ENCODE results near the gene PTDSS2. TPM values are rescaled to one million over a fixed set of nuclear protein-coding genes. Genes with fewer than 3 reads are reported as not detected.
"Not testable (repeated sequence)": the region's sequence is repeated elsewhere in the genome, so short reads cannot be mapped to it uniquely, and the experiment has no call there.

PTDSS2 gene
- total and polyA plus RNA-seq, 7 donors, result 4.8 to 76.2 (median 30.1) TPM

- 85 to 91% methylated on average over 7 of the region's 7 CpGs for WGBS, 2 donors
These were observed 41.0 kb upstream of the PTDSS2 start for GRCh38 chr11:409008-409599.

GRCh38 chr11:409600-410483 is 40.2 kb upstream of the PTDSS2 start:
- Histone ChIP-seq H3K4me3 (no peak overlapping the region), H3K27ac (no peak overlapping the region), H3K36me3 (no peaks in the 10 kb centered on the region), H3K4me1 (peaks cover 0 to 20% (median 19%) of the 10 kb centered on the region in 4 donors), H3K27me3 (peaks cover 4 to 9% (median 7%) of the 10 kb centered on the region in 3 donors), H3K9me3 (no peaks in the 10 kb centered on the region)
- DNase-seq, result peak; percentile 61
- intact Hi-C loops (cut with DNase I), result loop anchor here (5.0 kb wide), 1 partner anchor 203 kb away; the partner anchor contains the start of genes BET1L and RIC8A
- TF ChIP-seq POLR2AphosphoS5 (IDR thresholded peaks at IDR 0.05) (no peak), EP300 (IDR thresholded peaks at IDR 0.05) (no peak), CTCF (IDR thresholded peaks at IDR 0.05) (no peak), POLR2A (IDR thresholded peaks at IDR 0.05) (no peak)
- WGBS, 2 donors, result 74 to 80% methylated on average over 18 of the region's 18 CpGs

More at GRCh38 chr11:409008-409599, 41.0 kb upstream of the PTDSS2 start:
- intact Hi-C loops (cut with DNase I), result loop anchor here (5.0 kb wide), 1 partner anchor 202 kb away; the partner anchor contains the start of genes BET1L and RIC8A
- TF ChIP-seq EP300 (IDR thresholded peaks at IDR 0.05) (no peak), POLR2A (IDR thresholded peaks at IDR 0.05) (no peak), CTCF (IDR thresholded peaks at IDR 0.05) (no peak), POLR2AphosphoS5 (IDR thresholded peaks at IDR 0.05) (no peak)
- peak; percentile 57 for DNase-seq
- Histone ChIP-seq H3K4me1 (peaks cover 0 to 20% (median 19%) of the 10 kb centered on the region in 4 donors), H3K9me3 (no peaks in the 10 kb centered on the region), H3K27me3 (peaks cover 0 to 4% (median 2%) of the 10 kb centered on the region in 3 donors), H3K27ac (no peak overlapping the region), H3K4me3 (no peak overlapping the region), H3K36me3 (no peaks in the 10 kb centered on the region)

- intact Hi-C loops (cut with DNase I); H3K4me3 ChIP-seq; H3K27ac ChIP-seq; H3K9me3 ChIP-seq; H3K36me3 ChIP-seq; DNase-seq: not testable (repeated sequence)
- Histone ChIP-seq H3K27me3 (peaks cover 4 to 18% (median 15%) of the 10 kb centered on the region in 3 donors), H3K4me1 (peaks cover 0 to 16% (median 14%) of the 10 kb centered on the region in 4 donors)
- 89 to 94% methylated on average over 13 of the region's 13 CpGs for WGBS, 2 donors
These were observed 39.4 kb upstream of the PTDSS2 start for GRCh38 chr11:410711-411110.

GRCh38 chr11:411520-411919 is 38.6 kb upstream of the PTDSS2 start:
- H3K4me3 ChIP-seq; H3K36me3 ChIP-seq; DNase-seq; H3K9me3 ChIP-seq; intact Hi-C loops (cut with DNase I); H3K27ac ChIP-seq: not testable (repeated sequence)
- WGBS, 2 donors, result 81 to 88% methylated on average over 11 of the region's 11 CpGs
- Histone ChIP-seq H3K4me1 (peaks cover 0 to 13% (median 9%) of the 10 kb centered on the region in 4 donors), H3K27me3 (peaks cover 4 to 26% (median 23%) of the 10 kb centered on the region in 3 donors)

- Histone ChIP-seq H3K27ac (no peak overlapping the region), H3K27me3 (peaks cover 16 to 38% (median 35%) of the 10 kb centered on the region in 3 donors), H3K9me3 (no peaks in the 10 kb centered on the region), H3K4me3 (no peak overlapping the region), H3K4me1 (peaks cover 0 to 16% (median 11%) of the 10 kb centered on the region in 4 donors), H3K36me3 (no peaks in the 10 kb centered on the region)
- no peak for DNase-seq
- 82 to 84% methylated on average over 15 of the region's 15 CpGs for WGBS, 2 donors
- TF ChIP-seq CTCF (IDR thresholded peaks at IDR 0.05), result no peak
- TF ChIP-seq POLR2A (IDR thresholded peaks at IDR 0.05), result no peak
- TF ChIP-seq POLR2AphosphoS5 (IDR thresholded peaks at IDR 0.05), result no peak
- TF ChIP-seq EP300 (IDR thresholded peaks at IDR 0.05), result no peak
- intact Hi-C loops (cut with DNase I), result no loop called here
These were observed 37.4 kb upstream of the PTDSS2 start for GRCh38 chr11:412641-413119.
